HG03066 (cell line): ENCODE measurements around the gene MAPRE3.
"Not testable (repeated sequence)": the region's sequence is repeated elsewhere in the genome, so short reads cannot be mapped to it uniquely, and the experiment has no call there.

ENCODE experiments used
- ATAC-seq: cut with Tn5 transposase; IDR thresholded peaks from one replicate; pipeline ENCODE4 v1.9.1; 2021; ENCODE audit warnings: low read depth; ENCODE audit not compliant: unreplicated experiment

The MAPRE3 gene

DNA sequence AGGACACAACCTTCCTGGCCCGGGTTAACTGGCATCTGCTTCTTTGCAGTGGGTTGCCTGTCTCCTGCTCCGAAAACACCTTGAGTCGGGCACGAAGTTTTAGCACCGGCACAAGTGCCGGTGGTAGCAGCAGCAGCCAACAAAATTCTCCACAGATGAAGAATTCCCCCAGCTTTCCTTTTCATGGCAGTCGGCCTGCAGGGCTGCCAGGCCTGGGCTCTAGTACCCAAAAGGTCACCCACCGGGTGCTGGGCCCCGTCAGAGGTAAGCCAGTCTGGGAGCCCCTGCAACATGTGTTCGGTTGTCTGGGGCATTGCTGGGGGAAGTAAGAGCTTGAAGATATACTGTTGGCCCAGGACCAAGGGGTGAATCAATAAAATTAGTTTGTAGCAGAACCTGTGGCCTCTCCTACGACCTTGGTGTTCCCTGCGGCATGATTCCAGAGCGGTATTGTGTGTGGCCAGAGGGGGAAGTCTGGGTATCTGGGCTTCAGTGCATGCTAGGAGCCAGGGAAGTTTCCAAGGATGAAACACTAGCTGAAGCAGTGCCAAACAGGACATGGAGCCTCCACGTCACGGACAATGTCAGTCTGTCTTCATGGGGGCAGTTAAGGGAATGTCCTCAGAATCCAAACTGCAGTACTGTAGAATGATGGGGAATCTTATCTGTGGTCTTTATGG lies 88.8 kb downstream of the MAPRE3 start:
- no peak for ATAC-seq

DNA sequence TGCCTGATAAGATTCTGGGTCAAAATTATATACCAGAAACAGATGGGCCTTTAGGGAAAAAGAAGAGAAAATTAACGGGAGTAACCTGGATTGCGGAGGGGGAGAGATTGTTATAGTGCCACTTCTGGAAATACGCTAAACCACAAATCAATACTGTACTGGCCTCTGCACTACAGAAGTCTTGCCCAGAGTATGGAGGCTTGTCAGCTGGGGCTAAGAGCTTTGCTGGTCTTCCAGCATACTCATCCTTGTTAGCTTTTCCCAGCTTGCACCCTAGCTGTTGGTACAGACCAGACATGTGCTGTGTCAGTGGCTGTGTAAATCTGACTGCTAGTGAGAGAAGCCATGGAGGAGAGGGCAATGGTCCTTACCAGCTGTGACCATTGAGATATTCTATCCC lies 89.9 kb downstream of the MAPRE3 start:
- ATAC-seq: no peak

DNA sequence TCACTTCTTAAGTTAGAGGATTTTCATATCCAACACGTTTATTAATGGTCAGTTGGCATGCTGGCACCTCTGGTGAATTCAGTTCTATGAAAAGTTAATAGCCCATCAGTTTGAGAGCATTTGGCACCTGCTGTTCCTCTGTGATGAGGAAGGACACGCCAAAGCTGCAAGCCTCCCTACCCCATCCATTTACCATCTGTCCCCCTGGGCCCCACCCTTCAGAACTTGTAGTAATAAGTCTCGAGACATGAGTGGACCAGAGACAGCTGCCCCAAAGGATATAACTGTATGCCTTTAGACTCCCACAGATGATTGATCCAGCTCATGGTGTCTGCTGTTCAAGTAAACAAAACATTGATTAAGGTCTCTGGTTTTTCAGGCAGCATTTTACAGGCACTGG lies 94.7 kb downstream of the MAPRE3 start:
- no peak for ATAC-seq

DNA sequence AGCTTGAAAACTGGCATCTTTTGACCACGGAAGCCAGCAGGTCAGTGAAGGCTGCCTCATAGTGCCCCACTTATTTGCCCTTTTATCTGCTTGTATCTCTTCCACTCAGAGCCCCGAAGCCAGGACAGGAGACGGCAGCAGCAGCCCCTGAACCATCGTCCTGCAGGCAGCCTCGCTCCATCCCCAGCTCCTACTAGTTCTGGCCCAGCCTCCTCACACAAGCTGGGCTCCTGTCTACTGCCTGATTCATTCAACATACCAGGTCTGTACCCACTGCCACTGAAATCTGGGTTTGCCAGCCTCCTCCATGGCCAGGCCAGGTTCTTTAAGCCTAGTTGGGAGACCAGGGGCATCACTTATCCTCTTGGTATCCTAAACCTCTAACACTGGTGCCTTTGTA lies 96.9 kb downstream of the MAPRE3 start:
- no peak for ATAC-seq

DNA sequence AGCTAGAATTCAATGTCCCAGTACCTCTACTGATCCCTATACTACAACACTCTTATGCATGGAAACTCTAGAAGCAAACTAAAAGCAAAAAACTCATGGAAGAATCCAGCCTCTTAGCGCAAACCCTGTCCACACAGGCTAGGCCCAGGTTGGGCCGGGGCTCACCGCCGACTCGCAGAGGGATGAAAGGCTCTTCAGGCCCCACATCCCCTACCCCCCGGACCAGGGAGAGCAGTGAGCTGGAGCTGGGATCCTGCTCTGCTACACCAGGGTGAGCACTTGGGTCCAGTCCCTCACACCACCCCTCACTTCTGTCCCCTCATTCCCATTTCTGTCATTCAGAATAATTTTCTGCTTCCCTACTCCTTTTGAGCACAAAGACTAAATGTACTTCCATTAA lies 99.0 kb downstream of the MAPRE3 start:
- ATAC-seq: no peak

DNA sequence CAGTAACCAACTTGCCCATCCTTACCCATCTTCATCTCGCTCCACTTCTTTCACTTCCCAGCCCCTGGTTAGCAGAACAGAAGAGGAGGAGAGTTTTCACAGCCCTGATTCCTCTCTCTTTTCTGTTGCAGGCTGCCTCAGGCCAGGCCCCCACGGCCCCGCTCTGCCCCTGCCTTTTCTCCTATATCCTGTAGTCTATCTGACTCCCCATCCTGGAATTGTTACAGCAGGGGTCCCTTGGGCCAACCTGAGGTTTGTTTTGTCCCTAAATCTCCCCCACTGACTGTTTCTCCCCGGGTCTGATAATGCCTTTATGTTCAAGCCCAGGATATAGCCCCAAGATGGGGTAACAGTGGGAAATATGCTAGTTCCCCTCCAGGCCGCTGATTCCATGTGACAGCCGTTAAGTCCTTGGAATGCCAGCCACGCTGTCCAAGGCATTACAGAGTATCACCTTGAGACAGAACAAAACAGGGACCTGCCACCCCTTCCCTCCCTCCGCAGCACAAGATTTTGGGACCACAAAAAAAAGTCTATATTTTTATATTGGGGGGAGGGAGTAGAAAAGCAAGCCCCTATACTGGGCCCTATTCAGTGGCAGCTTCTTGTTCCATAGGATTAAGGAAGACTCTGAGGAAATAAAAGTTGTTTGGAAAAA lies 99.7 kb downstream of the MAPRE3 start:
- ATAC-seq: no peak

DNA sequence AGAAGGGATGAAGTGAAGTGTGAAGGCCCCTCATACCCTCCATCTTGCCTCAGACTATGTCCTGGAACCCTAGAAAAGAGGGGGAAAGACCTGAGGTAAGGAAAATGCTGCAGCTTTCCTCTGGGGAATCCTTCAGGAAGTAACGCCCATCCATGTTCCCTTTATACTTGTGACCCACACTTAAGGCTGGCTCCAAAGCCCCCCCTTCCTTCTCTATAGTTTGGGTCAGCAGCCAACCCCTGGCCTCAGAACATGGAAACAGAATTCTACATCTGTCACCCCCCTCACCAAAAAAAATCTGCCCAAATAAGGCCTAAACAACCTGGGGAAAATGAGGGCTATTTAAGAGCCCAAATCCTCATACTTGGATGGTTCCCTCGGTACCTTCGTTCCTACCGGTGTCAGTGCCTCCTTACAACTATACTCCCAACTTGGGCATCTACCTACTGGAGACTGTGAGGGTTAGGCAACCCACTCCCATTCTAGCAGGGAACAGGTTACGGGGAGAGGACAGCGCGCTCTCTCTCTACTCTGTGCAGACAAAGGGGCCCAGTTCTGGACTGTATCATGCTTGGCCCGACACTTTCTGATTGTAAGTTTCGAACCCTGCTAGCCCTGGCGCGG lies 100.3 kb downstream of the MAPRE3 start:
- ATAC-seq: no peak

DNA sequence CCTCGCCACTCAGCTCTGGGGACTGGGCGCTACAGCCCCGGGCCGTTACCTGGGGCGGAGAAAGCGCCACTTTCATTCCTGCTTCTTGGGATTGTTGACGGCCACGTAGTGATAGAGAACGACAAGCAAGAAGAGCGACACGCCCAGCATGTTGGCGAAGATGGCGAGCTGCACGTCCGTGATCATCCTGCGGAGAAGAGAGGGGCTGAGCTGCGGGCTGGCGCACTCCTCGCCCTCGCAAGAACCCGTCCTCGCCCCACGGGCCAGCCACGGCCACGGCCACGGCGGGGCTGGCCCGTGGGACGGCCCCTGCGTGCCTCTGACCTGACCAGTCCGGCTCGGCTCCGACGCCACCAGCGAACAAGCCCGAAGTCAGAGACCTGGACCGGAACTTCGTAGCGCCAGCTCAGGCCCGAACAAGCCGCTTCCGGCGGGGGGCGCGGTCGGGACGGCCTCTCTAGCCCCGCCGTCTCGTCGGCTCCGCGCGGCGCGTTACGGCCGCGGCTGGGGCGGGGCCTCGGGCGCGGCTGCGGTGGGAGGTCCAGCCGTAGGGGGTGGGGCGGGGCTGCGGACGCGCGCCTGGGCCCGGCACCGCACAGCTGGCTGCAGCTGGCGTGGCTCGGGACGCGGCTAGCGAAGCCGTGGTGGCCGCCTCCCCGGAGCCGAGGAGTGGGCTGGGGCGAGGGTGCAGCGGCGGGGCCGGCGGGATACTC lies 101.0 kb downstream of the MAPRE3 start, which contains the start of gene OST4:
Gene OST4 (minus strand): TSS at position 378 of the 713 bp plus-strand sequence.
- ATAC-seq: peak; percentile 75

DNA sequence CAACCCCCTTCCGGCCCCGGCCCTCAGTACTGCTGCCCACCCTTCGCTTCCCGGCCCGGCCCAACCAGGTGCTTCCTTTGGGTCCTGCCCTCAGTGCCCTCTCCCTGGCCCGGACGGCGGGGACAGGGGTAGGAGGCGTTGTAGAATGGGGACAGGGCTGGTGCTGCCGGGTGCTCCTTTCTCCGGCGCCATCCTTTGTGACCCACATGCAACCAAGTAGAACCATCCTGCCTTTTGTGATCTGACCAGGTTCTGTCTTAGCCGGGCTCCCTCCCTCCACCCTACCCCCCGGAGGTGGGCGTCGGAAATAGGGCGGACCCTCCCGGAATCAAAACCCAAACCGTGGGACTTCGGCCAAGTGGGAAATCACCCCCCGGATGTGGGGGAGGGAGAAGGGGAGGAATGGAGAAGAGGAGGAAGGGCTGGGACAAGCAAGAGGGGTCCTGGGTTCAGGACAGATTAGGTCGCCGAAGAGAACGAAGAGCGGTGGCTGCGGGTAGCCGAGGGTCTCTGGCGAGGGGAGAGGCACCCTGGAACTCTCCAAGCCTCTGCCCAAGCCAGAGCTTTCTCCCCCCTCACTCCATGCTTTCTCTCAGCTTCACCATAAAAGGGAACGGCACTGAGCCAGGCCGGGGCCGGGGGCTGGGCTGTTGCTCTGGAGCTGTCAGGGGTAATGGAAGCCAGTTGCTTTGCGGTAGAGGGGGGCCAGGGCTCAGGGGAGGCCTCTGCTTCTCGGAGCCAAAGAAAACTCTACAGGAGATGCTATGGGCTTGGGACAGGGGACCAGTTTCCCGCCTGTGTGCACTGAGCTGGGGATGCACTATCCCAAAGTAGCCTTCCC lies 101.8 kb downstream of the MAPRE3 start:
- ATAC-seq: peak; percentile 31

DNA sequence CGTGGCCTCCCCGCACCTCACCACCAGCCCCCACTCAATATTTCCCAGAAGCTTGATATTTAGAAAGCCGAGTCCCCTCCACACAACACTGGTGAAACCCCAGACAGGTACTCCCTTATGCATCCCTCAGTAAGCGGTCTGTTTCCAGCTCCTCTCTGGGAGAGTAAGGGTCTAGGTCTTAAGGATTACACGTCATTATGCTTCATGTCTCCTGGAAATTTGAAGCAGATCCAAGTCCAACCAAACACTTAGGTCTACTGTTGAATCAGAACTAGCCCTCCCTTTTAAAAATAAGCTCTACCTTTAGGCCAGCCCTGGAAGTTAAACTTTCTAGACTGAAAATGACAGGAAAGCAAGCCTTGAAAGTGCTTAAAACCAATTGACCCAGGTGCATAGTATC lies 102.5 kb downstream of the MAPRE3 start:
- no peak for ATAC-seq

DNA sequence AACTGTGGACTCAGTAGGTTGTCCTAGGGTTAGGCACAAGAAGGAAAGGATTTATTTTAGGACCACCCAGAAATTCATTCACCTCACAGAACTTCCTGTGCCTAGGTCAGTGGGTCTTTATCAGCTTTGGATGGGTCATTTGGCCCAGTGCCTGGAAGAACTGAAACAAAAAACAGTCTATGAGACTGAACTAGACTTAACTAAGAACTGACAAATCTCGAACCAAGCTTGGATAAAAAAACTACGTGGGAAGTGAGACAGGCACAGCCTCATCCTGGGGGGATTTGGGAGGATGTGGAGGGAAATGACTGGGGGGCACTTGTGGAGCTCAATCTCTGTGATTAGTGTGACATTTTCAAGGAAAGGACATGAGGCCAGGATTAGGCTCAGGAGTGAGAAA lies 103.3 kb downstream of the MAPRE3 start:
- no peak for ATAC-seq

DNA sequence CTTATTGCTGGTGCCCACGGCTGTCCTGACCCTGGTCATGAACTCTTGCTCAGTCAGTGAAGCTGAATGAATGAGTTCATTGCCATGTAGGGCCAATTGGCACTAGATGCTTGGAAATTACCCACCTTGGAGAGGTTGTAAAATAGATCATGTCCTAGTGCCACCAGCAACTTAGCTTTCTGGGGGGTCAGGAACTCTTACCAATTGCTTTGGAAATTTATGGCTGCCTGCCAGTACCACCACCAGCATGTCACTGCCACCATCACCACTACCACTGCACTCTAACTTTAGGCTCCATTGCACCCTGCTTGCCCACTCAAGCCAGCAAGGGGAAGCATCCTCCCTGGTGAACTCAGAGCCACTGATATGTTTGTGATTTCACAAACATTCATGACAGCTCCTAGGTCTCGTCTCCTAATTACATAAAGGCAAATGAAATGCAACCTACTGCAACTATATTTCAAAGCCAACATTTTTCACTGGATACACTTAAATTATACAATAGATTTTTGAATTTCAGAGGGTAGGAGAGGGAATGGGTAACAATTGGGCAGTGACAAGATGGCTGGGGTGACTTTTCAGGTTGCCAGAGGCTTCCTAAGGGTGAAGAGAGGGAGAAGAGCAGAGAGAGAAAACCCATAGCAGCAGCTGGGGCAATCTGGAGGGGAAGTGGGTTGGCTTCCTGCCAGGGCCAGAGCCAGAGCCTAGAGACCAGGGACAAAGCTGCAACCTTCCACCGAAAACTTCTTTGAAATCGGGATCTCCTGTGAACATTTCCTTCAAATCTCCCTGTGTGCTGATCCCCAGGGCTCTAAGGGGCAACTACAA lies 104.5 kb downstream of the MAPRE3 start:
- ATAC-seq: no peak

DNA sequence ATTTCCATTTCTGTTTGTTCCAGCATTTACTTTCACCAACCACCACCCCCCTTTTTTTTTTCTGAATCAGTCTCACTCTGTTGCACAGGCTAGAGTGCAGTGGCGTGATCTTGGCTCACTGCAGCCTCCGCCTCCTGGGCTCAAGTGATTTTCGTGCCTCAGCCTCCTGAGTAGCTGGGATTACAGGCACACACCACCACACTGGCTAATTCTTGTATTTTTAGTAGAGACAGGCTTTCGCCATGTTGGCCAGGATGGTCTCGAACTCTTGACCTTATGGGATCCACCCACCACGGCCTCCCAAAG lies 105.1 kb downstream of the MAPRE3 start:
- not testable (repeated sequence) for ATAC-seq

DNA sequence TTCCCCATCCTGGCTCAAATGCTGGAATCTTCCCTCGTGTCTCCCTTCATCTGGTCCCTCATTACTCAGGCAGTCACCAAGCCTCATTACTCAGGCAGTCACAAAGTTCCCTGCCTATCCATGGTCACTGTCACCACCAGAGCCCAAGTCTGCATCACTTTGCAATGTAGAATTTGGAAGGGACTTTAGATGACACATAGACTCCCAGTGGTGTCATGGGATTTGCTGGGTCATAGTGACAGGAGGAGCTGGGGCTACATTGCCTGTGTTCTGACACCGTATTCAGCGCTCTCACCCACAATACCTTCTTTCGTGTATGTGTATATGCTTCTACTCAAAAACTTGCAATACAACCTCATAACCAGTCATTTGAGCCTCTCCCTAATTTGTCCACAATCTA lies 105.9 kb downstream of the MAPRE3 start:
- ATAC-seq: no peak
